ENCODE data around the gene JUN. TPM values are rescaled to one million over a fixed set of nuclear protein-coding genes. Genes with fewer than 3 reads are reported as not detected.

The JUN gene
- total RNA-seq, 1 experiment from 2014 or later = 2.1 TPM

GRCh38 chr1:58754683-58755467, 29.0 kb downstream of the JUN start:
- no peaks in the 10 kb centered on the region for H3K36me3 ChIP-seq (ENCODE audit: insufficient read depth, low read length)
- no peak overlapping the region for H2AFZ ChIP-seq (ENCODE audit: low read length)
- no peak for DNase-seq
- H3K4me3 ChIP-seq (ENCODE audit: low read length) = no peak overlapping the region
- no peaks in the 10 kb centered on the region for H4K20me1 ChIP-seq (ENCODE audit: insufficient read depth, low read depth, low read length)
- H3K9ac ChIP-seq (ENCODE audit: low read length) = no peak overlapping the region
- no peaks in the 10 kb centered on the region for H3K27me3 ChIP-seq (ENCODE audit: low read length)
- no peaks in the 10 kb centered on the region for H3K4me1 ChIP-seq (ENCODE audit: low read length)
- H3K9me3 ChIP-seq (ENCODE audit: low read length) = no peaks in the 10 kb centered on the region
- no peaks in the 10 kb centered on the region for H3K79me2 ChIP-seq (ENCODE audit: low read length)
- H3K4me2 ChIP-seq (ENCODE audit: low read depth, low read length, poor library complexity, severe bottlenecking) = no peak overlapping the region
- no peak overlapping the region for H3K27ac ChIP-seq (ENCODE audit: low read length)
- H3K9me2 ChIP-seq (replicated peaks; ENCODE audit: insufficient read depth, low read length) = no peaks in the 10 kb centered on the region

DNA sequence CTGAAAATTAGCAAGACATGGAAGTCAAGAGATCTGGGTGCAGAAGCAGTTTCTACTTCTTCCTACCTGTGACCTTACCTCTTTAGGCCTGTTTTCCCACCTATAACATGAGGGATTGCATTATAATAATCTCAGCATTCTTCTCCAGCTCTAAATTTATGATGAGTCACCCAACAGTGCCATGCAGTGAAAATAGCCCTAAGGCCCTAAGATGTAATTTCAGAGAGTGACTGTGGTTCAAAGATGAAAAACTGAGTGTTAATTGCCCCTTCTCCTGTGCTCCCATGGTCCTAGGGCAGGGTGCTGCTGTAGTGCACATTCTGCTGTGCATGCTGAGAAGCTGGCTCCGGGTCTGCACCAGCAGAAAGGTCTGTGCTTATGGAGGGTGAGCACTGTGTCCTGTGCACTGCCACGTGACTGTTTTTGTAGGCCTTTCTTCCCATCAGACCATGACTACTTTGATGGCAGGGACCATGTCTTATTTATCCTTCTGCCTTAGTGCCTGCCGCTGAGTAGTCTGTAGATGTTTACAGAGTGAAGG, 29.7 kb downstream of the JUN start:
- H3K4me2 ChIP-seq (ENCODE audit: low read depth, low read length, poor library complexity, severe bottlenecking) = no peak overlapping the region

DNA sequence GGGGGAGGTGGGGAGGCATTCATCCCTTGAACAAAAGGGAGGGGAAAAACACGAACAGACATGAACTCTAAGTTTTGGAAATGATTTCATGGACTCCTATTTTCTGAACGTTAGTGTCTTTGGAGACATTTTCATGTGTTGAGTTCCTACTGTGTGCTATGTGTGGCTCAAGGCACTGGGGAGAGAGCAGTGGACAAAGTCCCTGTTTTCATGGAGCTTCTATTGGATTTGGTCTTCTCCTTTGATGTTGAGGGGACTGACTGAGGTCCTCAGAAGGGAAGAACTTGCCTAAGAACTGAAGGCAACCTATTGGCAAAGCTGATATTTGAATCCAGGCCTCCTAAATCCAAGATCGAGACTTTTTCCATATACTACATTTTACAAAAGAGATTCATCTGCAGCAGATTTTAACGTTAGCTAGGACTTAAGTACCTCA, 30.4 kb downstream of the JUN start:
- no peaks in the 10 kb centered on the region for H3K9me2 ChIP-seq (replicated peaks; ENCODE audit: insufficient read depth, low read length)
- no peaks in the 10 kb centered on the region for H4K20me1 ChIP-seq (ENCODE audit: insufficient read depth, low read depth, low read length)
- no peaks in the 10 kb centered on the region for H3K36me3 ChIP-seq (ENCODE audit: insufficient read depth, low read length)
- no peak overlapping the region for H2AFZ ChIP-seq (ENCODE audit: low read length)
- H3K9ac ChIP-seq (ENCODE audit: low read length) = no peak overlapping the region
- H3K79me2 ChIP-seq (ENCODE audit: low read length) = no peaks in the 10 kb centered on the region
- no peaks in the 10 kb centered on the region for H3K27me3 ChIP-seq (ENCODE audit: low read length)
- no peak for DNase-seq
- no peak overlapping the region for H3K4me2 ChIP-seq (ENCODE audit: low read depth, low read length, poor library complexity, severe bottlenecking)
- no peaks in the 10 kb centered on the region for H3K9me3 ChIP-seq (ENCODE audit: low read length)
- H3K4me3 ChIP-seq (ENCODE audit: low read length) = no peak overlapping the region
- H3K27ac ChIP-seq (ENCODE audit: low read length) = no peak overlapping the region
- H3K4me1 ChIP-seq (ENCODE audit: low read length) = no peaks in the 10 kb centered on the region

More for the DNA sequence above, 29.7 kb downstream of the JUN start:
- Histone ChIP-seq H3K9ac (ENCODE audit: low read length) (no peak overlapping the region), H3K4me3 (ENCODE audit: low read length) (no peak overlapping the region), H4K20me1 (ENCODE audit: insufficient read depth, low read depth, low read length) (no peaks in the 10 kb centered on the region), H3K27ac (ENCODE audit: low read length) (no peak overlapping the region), H2AFZ (ENCODE audit: low read length) (no peak overlapping the region), H3K36me3 (ENCODE audit: insufficient read depth, low read length) (no peaks in the 10 kb centered on the region), H3K4me1 (ENCODE audit: low read length) (no peaks in the 10 kb centered on the region), H3K27me3 (ENCODE audit: low read length) (no peaks in the 10 kb centered on the region), H3K79me2 (ENCODE audit: low read length) (no peaks in the 10 kb centered on the region), H3K9me2 (replicated peaks; ENCODE audit: insufficient read depth, low read length) (no peaks in the 10 kb centered on the region), H3K9me3 (ENCODE audit: low read length) (no peaks in the 10 kb centered on the region)
- no peak for DNase-seq

GRCh38 chr1:58749646-58750045, 34.2 kb downstream of the JUN start:
- H3K79me2 ChIP-seq (ENCODE audit: low read length) = no peaks in the 10 kb centered on the region
- no peaks in the 10 kb centered on the region for H3K9me3 ChIP-seq (ENCODE audit: low read length)
- no peak overlapping the region for H2AFZ ChIP-seq (ENCODE audit: low read length)
- H3K27me3 ChIP-seq (ENCODE audit: low read length) = no peaks in the 10 kb centered on the region
- no peaks in the 10 kb centered on the region for H3K9me2 ChIP-seq (replicated peaks; ENCODE audit: insufficient read depth, low read length)
- H3K4me1 ChIP-seq (ENCODE audit: low read length) = no peaks in the 10 kb centered on the region
- H3K4me3 ChIP-seq (ENCODE audit: low read length) = no peak overlapping the region
- no peak overlapping the region for H3K27ac ChIP-seq (ENCODE audit: low read length)
- H3K36me3 ChIP-seq (ENCODE audit: insufficient read depth, low read length) = no peaks in the 10 kb centered on the region
- no peak overlapping the region for H3K9ac ChIP-seq (ENCODE audit: low read length)
- H3K4me2 ChIP-seq (ENCODE audit: low read depth, low read length, poor library complexity, severe bottlenecking) = no peak overlapping the region
- H4K20me1 ChIP-seq (ENCODE audit: insufficient read depth, low read depth, low read length) = no peaks in the 10 kb centered on the region
- DNase-seq = no peak

- Histone ChIP-seq H3K36me3 (ENCODE audit: insufficient read depth, low read length) (no peaks in the 10 kb centered on the region), H3K9ac (ENCODE audit: low read length) (no peak overlapping the region), H2AFZ (ENCODE audit: low read length) (no peak overlapping the region), H3K4me1 (ENCODE audit: low read length) (no peaks in the 10 kb centered on the region), H3K4me2 (ENCODE audit: low read depth, low read length, poor library complexity, severe bottlenecking) (no peak overlapping the region), H3K9me3 (ENCODE audit: low read length) (no peaks in the 10 kb centered on the region), H3K27me3 (ENCODE audit: low read length) (no peaks in the 10 kb centered on the region), H4K20me1 (ENCODE audit: insufficient read depth, low read depth, low read length) (no peaks in the 10 kb centered on the region), H3K9me2 (replicated peaks; ENCODE audit: insufficient read depth, low read length) (no peaks in the 10 kb centered on the region), H3K27ac (ENCODE audit: low read length) (no peak overlapping the region), H3K4me3 (ENCODE audit: low read length) (no peak overlapping the region), H3K79me2 (ENCODE audit: low read length) (no peaks in the 10 kb centered on the region)
- no peak for DNase-seq
Measured at GRCh38 chr1:58748666-58749065, 35.2 kb downstream of the JUN start.

DNA sequence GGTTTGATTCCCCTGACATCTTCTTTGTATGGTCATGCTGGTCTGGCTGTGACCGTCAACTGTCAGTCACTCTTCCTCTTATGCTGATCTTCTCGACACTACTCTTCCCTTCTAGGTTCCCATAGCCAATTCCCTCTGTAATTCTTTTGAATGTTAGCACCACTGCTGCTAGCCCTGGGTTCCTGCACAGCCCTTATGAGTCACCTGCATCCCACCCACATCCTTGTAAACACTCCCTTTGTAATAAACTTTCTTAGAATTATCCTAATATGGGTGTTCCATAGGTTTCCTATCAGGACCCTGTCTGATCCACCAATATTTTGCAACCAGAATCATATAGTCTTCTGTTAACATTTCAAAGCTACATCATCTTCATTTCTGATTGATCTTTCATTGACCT, 37.1 kb downstream of the JUN start:
- Histone ChIP-seq H2AFZ (ENCODE audit: low read length) (no peak overlapping the region), H3K4me1 (ENCODE audit: low read length) (no peaks in the 10 kb centered on the region)

GRCh38 chr1:58746182-58746581, 37.7 kb downstream of the JUN start:
- H3K4me3 ChIP-seq (ENCODE audit: low read length) = no peak overlapping the region
- H3K4me1 ChIP-seq (ENCODE audit: low read length) = no peaks in the 10 kb centered on the region
- H4K20me1 ChIP-seq (ENCODE audit: insufficient read depth, low read depth, low read length) = no peaks in the 10 kb centered on the region
- no peaks in the 10 kb centered on the region for H3K9me2 ChIP-seq (replicated peaks; ENCODE audit: insufficient read depth, low read length)
- no peak overlapping the region for H3K9ac ChIP-seq (ENCODE audit: low read length)
- no peak overlapping the region for H2AFZ ChIP-seq (ENCODE audit: low read length)
- no peak overlapping the region for H3K27ac ChIP-seq (ENCODE audit: low read length)
- no peaks in the 10 kb centered on the region for H3K79me2 ChIP-seq (ENCODE audit: low read length)
- H3K36me3 ChIP-seq (ENCODE audit: insufficient read depth, low read length) = no peaks in the 10 kb centered on the region
- no peaks in the 10 kb centered on the region for H3K27me3 ChIP-seq (ENCODE audit: low read length)
- no peaks in the 10 kb centered on the region for H3K9me3 ChIP-seq (ENCODE audit: low read length)
- no peak overlapping the region for H3K4me2 ChIP-seq (ENCODE audit: low read depth, low read length, poor library complexity, severe bottlenecking)
- no peak for DNase-seq

More for the DNA sequence above, 37.1 kb downstream of the JUN start:
- Histone ChIP-seq H3K9ac (ENCODE audit: low read length) (no peak overlapping the region), H3K4me2 (ENCODE audit: low read depth, low read length, poor library complexity, severe bottlenecking) (no peak overlapping the region), H3K9me2 (replicated peaks; ENCODE audit: insufficient read depth, low read length) (no peaks in the 10 kb centered on the region), H3K27me3 (ENCODE audit: low read length) (no peaks in the 10 kb centered on the region), H3K27ac (ENCODE audit: low read length) (no peak overlapping the region), H3K9me3 (ENCODE audit: low read length) (no peaks in the 10 kb centered on the region), H3K4me3 (ENCODE audit: low read length) (no peak overlapping the region), H4K20me1 (ENCODE audit: insufficient read depth, low read depth, low read length) (no peaks in the 10 kb centered on the region), H3K79me2 (ENCODE audit: low read length) (no peaks in the 10 kb centered on the region), H3K36me3 (ENCODE audit: insufficient read depth, low read length) (no peaks in the 10 kb centered on the region)
- no peak for DNase-seq

DNA sequence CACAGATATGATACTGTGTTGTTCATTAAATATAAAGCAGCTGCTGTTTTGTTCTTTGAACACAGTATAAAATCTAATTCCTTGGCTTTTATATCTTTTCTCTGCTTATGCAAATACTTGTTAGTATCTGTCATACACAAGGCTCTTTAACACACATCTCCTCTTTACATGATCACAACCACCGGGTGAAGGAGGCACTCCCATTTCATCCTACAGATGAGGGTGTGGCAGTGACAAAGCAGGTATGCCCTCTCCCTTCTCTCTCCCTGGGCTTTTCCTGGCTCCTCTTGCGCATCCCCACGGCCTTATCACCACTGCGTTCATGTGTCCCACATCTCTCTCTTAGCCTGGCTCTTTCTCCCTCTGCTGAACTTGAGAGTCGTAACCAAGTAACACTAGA, 38.2 kb downstream of the JUN start:
- H3K9me3 ChIP-seq (ENCODE audit: low read length) = no peaks in the 10 kb centered on the region
- no peaks in the 10 kb centered on the region for H3K4me1 ChIP-seq (ENCODE audit: low read length)
- no peak overlapping the region for H2AFZ ChIP-seq (ENCODE audit: low read length)
- no peaks in the 10 kb centered on the region for H3K27me3 ChIP-seq (ENCODE audit: low read length)
- no peaks in the 10 kb centered on the region for H3K79me2 ChIP-seq (ENCODE audit: low read length)
- no peaks in the 10 kb centered on the region for H3K9me2 ChIP-seq (replicated peaks; ENCODE audit: insufficient read depth, low read length)
- H3K4me3 ChIP-seq (ENCODE audit: low read length) = no peak overlapping the region
- no peaks in the 10 kb centered on the region for H3K36me3 ChIP-seq (ENCODE audit: insufficient read depth, low read length)
- H4K20me1 ChIP-seq (ENCODE audit: insufficient read depth, low read depth, low read length) = no peaks in the 10 kb centered on the region
- H3K9ac ChIP-seq (ENCODE audit: low read length) = no peak overlapping the region
- no peak for DNase-seq
- no peak overlapping the region for H3K4me2 ChIP-seq (ENCODE audit: low read depth, low read length, poor library complexity, severe bottlenecking)
- no peak overlapping the region for H3K27ac ChIP-seq (ENCODE audit: low read length)

All from Karpas-422 (cell line).